Stimulated activated naive CD8-positive, alpha-beta T cell treated with anti-CD3 and anti-CD28 coated beads, Interleukin-15, amount 100 ng/mL, for 72 hours (primary cell): ENCODE results near the gene EPB41.

ENCODE experiments used
- ATAC-seq: fragments of 150-1000 bp; cut with Tn5 transposase; 2 replicates; pipeline ENCODE4 v1.10.0; 2021; ENCODE audit warnings: mild to moderate bottlenecking, moderate library complexity
- DNase-seq, 2 donors: peaks; one replicate each; pipeline ENCODE4 v3.0.0; 2021 to 2022
- H3K27ac Mint-ChIP-seq, 2 donors: one replicate each; pipeline ENCODE4 v1.8.0; 2022; ENCODE audit warnings: mild to moderate bottlenecking in 2 of 2, mixed read lengths in 2 of 2, moderate library complexity in 2 of 2
- H3K27me3 Mint-ChIP-seq: one replicate; pipeline ENCODE4 v1.8.0; 2022; ENCODE audit warnings: mixed read lengths
- H3K4me1 Mint-ChIP-seq: one replicate; pipeline ENCODE4 v1.8.0; 2022; ENCODE audit warnings: mild to moderate bottlenecking, mixed read lengths
- H3K4me3 Mint-ChIP-seq, 2 donors: one replicate each; pipeline ENCODE4 v1.8.0; 2022; ENCODE audit warnings: mild to moderate bottlenecking in 2 of 2, mixed read lengths in 2 of 2, moderate library complexity in 1 of 2
- H3K9me3 Mint-ChIP-seq, 2 donors: one replicate each; pipeline ENCODE4 v1.8.0; 2022; ENCODE audit warnings: mixed read lengths in 2 of 2

The EPB41 gene

DNA sequence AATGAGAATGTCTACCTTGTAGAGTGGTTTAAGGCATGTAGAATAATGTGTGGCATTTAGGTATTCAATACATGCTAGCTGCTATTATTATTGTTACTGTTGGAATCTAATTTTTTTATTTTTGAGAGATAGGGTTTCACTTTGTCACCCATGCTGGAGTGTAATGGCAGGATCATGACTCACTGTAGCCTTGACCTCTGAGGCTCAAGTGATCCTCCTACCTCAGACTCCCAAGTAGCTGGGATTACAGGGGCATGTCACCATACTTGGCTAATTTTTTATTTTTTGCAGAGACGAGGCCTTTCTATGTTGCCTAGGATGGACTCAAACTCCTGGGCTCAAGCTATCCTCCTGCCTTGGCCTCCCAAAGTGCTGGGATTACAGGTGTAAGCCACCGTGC, 61.9 kb downstream of the EPB41 start:
- Mint-ChIP-seq H3K4me3 (no peak overlapping the region), H3K27me3 (no peaks in the 10 kb centered on the region), H3K9me3 (no peaks in the 10 kb centered on the region), H3K27ac (no peak overlapping the region), H3K4me1 (peaks cover 87% of the 10 kb centered on the region)
- ATAC-seq (no peak), DNase-seq (no peak)

DNA sequence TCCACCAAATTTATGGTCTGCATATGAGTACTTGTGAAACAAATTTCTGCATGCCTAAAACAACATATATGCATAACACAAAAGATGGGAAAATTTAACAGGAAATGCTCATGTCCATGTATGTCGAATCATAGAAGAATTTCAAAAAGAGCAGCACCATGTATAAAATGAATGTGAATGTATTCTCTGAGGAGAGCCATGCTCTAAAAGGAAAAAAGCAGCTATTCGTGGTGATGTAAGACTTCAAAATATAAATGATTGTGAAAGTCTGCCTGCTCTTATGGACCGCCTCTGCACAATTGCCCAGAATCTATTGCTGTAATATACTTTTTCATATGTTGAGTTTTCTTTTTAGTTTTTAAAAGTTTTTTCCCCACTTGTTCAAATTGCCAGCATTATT, 66.8 kb downstream of the EPB41 start:
- DNase-seq, result no peak
- Mint-ChIP-seq H3K27ac (no peak overlapping the region), H3K4me1 (peaks cover 65% of the 10 kb centered on the region), H3K9me3 (peaks cover 0 to 4% of the 10 kb centered on the region in 2 donors), H3K27me3 (no peaks in the 10 kb centered on the region), H3K4me3 (no peak overlapping the region)
- ATAC-seq, result no peak

DNA sequence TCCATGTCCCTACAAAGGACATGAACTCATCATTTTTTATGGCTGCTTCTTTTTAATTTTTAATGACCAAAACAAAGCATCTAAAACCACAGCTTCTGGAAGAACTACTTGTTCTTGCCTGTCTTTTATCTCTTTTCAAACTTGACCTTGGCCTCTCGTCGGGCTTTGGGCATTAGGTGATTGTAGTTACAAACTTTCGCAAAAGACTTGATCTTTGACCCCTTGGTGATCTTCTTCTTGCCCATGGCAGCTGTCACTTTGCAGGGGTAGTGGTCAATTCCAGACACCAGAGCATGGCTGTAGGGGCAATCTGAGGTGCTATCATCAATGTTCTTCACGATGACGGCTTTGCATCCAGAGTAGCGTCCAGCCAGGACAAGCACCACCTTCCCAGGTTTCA, 67.8 kb downstream of the EPB41 start:
- no peak for DNase-seq
- H3K4me3 Mint-ChIP-seq, result no peak overlapping the region
- peaks cover 61% of the 10 kb centered on the region for H3K4me1 Mint-ChIP-seq

DNA sequence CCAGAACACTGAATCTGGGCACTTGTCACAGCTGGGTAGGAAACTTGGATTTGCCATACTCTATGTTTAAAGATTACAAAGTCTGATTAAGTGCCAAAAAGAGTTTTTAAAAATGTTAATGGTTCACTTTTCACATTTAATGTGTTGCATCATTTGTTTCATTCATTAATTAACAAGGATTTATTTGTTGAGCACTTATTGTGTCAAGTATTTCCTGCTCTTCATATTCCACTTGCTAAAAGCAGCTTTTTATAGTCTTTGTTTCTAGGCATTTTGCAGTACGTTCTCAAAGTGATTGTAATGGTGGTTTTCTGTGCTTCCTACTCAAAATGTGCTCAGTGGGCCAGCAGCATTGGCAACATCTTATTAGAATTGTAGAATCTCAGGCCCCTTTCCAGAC, 68.7 kb downstream of the EPB41 start:
- Mint-ChIP-seq H3K9me3 (peaks cover 0 to 4% of the 10 kb centered on the region in 2 donors), H3K27me3 (no peaks in the 10 kb centered on the region), H3K27ac (peak overlapping the region in 1 of 2 donors; percentile 52), H3K4me3 (no peak overlapping the region), H3K4me1 (peaks cover 52% of the 10 kb centered on the region)
- ATAC-seq (no peak), DNase-seq (no peak)

More for the DNA sequence above, 67.8 kb downstream of the EPB41 start:
- ATAC-seq, result no peak
- Mint-ChIP-seq H3K27ac (no peak overlapping the region), H3K9me3 (peaks cover 0 to 4% of the 10 kb centered on the region in 2 donors), H3K27me3 (no peaks in the 10 kb centered on the region)

DNA sequence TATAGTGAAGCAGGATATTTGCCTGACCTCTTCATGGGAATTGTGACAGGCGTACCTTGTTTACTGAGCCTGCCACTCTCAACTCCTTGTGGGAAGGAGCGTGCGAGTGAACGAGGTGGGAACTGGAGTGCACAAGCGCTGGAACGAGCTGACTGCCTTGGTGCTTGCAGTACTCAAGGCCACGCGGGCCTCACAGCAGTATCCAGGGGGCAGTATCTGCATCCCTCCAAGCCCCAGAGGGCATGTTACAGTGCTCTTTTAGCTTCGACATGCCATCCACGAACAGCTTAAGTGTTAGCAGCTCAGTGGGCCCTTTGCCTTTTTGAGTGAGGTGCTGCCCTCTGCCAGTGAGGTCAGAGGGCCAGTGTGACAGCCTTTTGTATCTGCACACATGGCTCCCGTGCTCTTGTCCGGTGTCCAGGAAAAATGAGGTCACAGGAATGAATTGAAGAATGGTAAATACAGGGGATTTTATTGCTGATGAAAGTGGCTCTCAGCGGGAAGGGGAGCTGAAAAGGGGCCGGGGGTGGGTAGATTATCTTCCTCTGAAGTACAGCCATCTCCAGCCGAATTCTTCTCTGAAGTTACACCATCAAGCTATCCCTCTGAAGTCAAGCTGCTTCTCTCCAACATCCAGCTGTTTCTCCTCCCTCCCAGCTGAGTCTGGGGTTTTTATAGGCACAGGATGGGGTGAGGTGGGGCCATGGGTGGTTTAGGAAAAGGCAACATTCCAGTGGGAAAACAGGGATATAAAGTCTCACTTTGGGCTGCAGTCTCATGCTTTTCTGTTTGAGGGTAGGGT, 69.3 kb downstream of the EPB41 start:
- Mint-ChIP-seq H3K9me3 (peaks cover 0 to 4% of the 10 kb centered on the region in 2 donors), H3K27ac (peak overlapping the region in 1 of 2 donors; percentile 64), H3K4me3 (no peak overlapping the region), H3K4me1 (peaks cover 45% of the 10 kb centered on the region), H3K27me3 (no peaks in the 10 kb centered on the region)
- ATAC-seq (no peak), DNase-seq (no peak)

DNA sequence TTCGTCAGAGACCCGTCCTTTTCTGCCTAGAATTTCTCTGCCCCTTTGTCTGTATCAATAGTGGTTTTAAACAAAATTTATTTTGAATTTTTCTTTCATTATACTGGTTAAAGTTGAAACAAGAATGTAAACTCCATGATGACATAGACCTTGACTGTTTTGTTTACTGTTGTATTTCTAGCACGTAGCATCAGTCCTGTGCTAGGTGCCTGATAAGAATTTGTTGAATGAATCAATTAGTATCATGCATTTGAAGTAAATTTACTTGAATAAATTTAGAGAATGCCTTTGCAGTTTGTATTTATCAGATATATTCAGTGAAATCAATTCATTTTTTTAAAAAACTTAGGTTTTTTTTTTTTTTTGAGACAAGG, 69.9 kb downstream of the EPB41 start:
- no peaks in the 10 kb centered on the region for H3K27me3 Mint-ChIP-seq
- H3K4me3 Mint-ChIP-seq, result no peak overlapping the region
- ATAC-seq, result no peak
- DNase-seq, result no peak
- H3K4me1 Mint-ChIP-seq, result peaks cover 42% of the 10 kb centered on the region
- H3K9me3 Mint-ChIP-seq, result peaks cover 0 to 4% of the 10 kb centered on the region in 2 donors
- H3K27ac Mint-ChIP-seq, result no peak overlapping the region

DNA sequence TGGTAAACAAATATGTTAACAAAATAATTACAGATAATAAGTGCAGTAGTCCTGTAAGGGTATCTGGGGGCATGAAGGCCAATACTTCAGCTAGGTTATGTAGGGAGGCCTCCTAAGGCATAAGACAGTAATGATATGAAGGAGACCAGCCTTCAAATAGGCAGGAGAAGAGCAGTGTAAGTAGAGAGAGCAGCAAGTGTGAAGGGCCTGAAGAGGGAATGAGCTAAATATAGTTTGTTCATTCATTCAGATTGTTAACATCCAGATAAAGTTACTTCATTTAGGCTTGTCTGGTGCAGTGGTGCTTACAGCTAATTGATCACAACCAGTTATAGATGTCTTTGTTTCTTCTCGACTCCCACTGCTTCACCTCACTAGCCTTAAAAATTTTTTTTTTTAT, 71.1 kb downstream of the EPB41 start:
- H3K4me3 Mint-ChIP-seq, result no peak overlapping the region
- H3K27ac Mint-ChIP-seq, result no peak overlapping the region
- ATAC-seq, result no peak
- H3K4me1 Mint-ChIP-seq, result peaks cover 35% of the 10 kb centered on the region
- no peak for DNase-seq
- peaks cover 0 to 4% of the 10 kb centered on the region in 2 donors for H3K9me3 Mint-ChIP-seq
- H3K27me3 Mint-ChIP-seq, result no peaks in the 10 kb centered on the region

DNA sequence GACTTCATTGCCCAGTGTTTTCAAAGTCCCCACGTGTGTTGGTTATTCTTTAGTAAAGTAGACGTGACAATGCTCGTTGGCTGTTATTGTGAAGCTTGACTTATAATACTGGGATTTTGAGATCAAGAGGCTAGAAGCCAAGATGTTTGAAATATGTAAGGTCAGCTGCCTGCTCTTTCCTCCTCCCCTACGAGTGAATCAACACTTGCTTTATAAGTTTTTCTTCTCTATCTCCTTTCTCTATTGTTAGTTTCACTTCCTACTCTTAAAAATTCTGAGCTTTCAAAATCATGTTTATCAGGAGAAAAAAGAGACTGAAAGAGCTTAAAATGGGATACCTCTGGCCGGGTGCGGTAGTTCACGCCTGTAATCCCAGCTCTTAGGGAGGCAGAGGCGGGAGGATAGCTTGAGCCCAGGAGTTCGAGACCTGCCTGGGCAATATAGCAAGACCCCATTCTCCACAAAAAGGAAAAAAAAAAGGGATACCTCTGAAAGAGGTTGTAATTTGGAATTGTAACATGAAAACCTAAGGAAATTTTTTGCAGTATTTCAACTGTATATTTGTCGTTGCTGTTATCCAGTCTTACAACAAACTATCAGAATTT, 72.0 kb downstream of the EPB41 start:
- peaks cover 27% of the 10 kb centered on the region for H3K4me1 Mint-ChIP-seq
- H3K4me3 Mint-ChIP-seq, result no peak overlapping the region
- peak overlapping the region in 1 of 2 donors; percentile 19 for H3K27ac Mint-ChIP-seq
- DNase-seq (no peak), ATAC-seq (no peak)
- no peaks in the 10 kb centered on the region for H3K27me3 Mint-ChIP-seq
- H3K9me3 Mint-ChIP-seq, result peaks cover 0 to 4% of the 10 kb centered on the region in 2 donors

DNA sequence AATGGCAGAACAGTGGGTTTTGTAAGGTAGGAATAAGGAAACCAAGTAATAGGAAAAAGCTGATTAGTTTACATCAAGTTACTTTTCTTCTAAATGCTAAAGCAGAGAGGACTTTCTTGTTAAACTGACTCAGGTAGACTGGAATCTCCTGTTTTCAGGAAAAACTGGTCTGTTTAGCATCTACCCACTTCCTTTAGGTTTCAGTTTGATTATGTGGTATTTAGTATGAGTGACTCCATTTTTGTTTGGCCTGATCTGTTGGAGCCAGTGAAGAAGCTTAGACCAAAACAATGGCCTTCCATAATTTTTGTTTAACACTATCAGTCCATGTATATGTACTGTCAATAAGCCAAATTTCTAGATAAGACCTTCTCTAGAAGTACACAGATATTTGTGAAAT, 88.4 kb downstream of the EPB41 start:
- H3K9me3 Mint-ChIP-seq, result no peaks in the 10 kb centered on the region
- peaks cover 19% of the 10 kb centered on the region for H3K4me1 Mint-ChIP-seq
- no peaks in the 10 kb centered on the region for H3K27me3 Mint-ChIP-seq
- H3K4me3 Mint-ChIP-seq, result no peak overlapping the region
- DNase-seq (no peak), ATAC-seq (no peak)
- H3K27ac Mint-ChIP-seq, result peak overlapping the region in 1 of 2 donors; percentile 19

DNA sequence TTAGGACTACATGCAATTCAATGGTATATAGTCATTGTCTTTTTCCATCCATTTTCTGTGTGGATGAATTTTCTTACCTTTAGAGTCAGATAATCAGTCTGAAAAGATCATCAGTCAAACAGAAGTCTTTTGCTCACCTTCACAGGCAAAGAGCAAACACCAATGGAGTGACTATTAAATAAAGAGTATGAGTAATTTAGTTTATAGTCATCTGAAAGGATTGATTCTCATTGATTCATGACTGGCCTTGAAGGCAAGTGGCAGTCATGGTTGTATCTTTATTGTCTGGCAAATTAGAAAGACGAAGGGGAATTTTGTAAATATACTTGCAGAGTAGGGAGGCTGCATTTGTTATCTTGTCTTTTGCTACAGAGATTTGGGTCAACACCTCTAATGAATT, 89.9 kb downstream of the EPB41 start:
- Mint-ChIP-seq H3K9me3 (no peaks in the 10 kb centered on the region), H3K27ac (peak overlapping the region in 1 of 2 donors; percentile 70), H3K27me3 (no peaks in the 10 kb centered on the region), H3K4me1 (peaks cover 31% of the 10 kb centered on the region), H3K4me3 (no peak overlapping the region)
- no peak for ATAC-seq
- no peak for DNase-seq

DNA sequence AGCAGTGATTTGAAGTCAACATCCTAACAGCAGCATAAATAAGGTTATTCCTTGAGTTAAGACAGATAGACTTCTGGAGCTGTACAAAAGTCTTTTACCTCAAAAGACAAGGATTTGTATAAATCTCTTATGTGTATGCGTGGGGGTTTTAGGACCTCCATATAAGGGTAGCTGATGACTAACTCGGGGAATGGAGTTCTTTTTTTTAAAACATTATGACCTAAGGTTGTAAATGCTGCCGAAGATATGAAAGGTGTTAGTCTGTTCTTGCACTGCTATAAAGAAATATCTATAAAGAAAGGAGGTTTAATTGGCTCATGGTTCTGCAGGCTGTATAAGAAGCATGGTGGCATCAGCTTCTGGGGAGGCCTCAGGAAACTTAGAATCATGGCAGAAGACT, 90.4 kb downstream of the EPB41 start:
- DNase-seq (no peak), ATAC-seq (no peak)
- H3K27me3 Mint-ChIP-seq, result no peaks in the 10 kb centered on the region
- H3K4me1 Mint-ChIP-seq, result peaks cover 31% of the 10 kb centered on the region
- H3K9me3 Mint-ChIP-seq, result no peaks in the 10 kb centered on the region
- no peak overlapping the region for H3K27ac Mint-ChIP-seq
- no peak overlapping the region for H3K4me3 Mint-ChIP-seq

DNA sequence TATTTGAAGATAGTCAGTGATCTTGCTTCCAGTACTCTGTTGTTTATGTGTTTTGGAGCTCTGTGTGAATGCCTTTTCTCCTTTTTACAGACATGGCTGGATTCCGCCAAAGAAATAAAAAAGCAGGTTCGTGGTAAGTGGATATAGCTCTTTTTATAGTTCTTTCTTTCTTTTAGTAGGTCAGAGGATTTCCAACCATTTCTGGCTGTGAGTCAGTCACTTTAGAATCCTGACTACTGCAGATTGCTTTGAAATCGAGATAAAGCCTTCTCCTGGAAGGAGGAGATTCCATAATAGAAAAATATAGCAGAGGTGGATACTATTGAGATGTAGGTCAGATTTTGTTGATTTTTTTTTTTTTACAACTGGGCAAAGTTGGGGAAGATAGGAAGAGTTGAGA, 97.4 kb downstream of the EPB41 start:
- no peaks in the 10 kb centered on the region for H3K9me3 Mint-ChIP-seq
- H3K4me1 Mint-ChIP-seq, result peaks cover 12% of the 10 kb centered on the region
- DNase-seq (no peak), ATAC-seq (no peak)
- peak overlapping the region in 1 of 2 donors; percentile 6 for H3K27ac Mint-ChIP-seq
- H3K4me3 Mint-ChIP-seq, result no peak overlapping the region
- H3K27me3 Mint-ChIP-seq, result no peaks in the 10 kb centered on the region

DNA sequence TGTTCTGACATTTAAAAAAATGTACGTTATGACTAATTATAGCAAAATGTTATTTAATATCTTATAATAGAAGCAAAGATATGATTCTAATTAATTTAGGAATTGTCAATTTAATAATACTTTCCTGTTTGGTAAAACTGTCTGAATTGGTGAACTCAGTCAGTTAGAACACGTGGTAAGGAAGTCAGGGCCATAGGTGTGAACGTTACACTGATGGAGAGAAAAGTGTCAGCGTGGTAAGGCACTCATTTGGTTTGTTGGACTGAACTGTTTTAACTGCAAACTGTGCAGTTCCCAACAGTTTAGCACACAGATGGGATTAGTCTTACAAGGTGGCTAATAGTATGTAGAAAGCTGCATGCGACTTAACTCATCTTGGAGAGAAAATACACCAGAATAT, 102.9 kb downstream of the EPB41 start:
- Mint-ChIP-seq H3K4me1 (no peaks in the 10 kb centered on the region), H3K4me3 (no peak overlapping the region), H3K27ac (no peak overlapping the region), H3K9me3 (no peaks in the 10 kb centered on the region), H3K27me3 (no peaks in the 10 kb centered on the region)
- ATAC-seq, result no peak
- no peak for DNase-seq

DNA sequence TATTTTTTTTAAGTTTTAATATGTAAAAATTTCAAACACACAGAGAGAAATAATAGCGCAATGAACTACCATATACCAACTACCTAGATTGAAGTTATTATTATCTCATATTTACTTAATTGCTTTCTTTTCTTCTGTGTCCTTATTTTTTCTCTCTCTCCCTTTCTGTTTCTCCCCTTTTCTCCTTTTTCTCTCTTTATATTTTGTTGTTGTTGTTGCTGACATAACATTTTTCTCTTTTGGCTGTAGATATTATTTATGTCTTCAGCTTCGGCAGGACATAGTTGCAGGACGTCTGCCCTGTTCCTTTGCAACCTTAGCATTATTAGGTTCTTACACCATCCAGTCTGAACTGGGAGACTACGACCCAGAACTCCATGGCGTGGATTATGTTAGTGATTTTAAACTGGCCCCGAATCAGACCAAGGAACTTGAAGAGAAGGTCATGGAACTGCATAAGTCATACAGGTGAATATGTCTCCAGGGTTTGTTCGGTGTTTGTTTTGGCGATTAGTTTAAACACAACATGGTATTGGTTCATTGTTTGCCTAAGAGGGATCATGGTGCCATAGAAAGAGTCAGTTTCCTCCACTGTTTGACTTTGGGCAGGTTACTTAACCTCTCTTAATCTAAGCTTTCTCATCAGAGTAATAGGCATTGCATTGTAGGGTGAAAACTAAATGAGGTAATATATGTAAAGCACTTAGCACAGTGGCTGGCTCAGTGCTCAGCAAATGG, 103.8 kb downstream of the EPB41 start:
- no peak for ATAC-seq
- no peaks in the 10 kb centered on the region for H3K4me1 Mint-ChIP-seq
- H3K27ac Mint-ChIP-seq, result no peak overlapping the region
- DNase-seq, result no peak
- H3K4me3 Mint-ChIP-seq, result no peak overlapping the region
- no peaks in the 10 kb centered on the region for H3K27me3 Mint-ChIP-seq
- no peaks in the 10 kb centered on the region for H3K9me3 Mint-ChIP-seq

DNA sequence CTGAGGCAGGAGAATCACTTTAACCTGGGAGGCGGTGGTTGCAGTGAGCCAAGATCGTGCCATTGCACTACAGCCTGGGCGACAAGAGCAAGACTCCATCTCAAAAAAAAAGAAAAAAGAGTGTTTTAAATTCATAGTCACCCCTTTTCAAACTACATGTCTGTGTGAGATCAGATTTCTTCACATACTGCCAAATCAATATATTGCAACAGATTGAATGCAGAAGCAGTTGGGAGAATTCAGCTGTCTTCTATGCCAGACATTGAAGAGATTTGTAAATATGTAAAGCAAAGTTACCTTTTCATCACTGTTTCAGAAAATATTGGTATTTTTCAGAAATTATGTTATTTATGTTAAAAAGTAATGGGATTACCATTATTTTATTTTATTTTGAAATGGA, 108.3 kb downstream of the EPB41 start:
- Mint-ChIP-seq H3K4me1 (peaks cover 5% of the 10 kb centered on the region), H3K27me3 (no peaks in the 10 kb centered on the region), H3K27ac (no peak overlapping the region), H3K9me3 (no peaks in the 10 kb centered on the region), H3K4me3 (no peak overlapping the region)
- ATAC-seq, result no peak
- DNase-seq, result no peak

DNA sequence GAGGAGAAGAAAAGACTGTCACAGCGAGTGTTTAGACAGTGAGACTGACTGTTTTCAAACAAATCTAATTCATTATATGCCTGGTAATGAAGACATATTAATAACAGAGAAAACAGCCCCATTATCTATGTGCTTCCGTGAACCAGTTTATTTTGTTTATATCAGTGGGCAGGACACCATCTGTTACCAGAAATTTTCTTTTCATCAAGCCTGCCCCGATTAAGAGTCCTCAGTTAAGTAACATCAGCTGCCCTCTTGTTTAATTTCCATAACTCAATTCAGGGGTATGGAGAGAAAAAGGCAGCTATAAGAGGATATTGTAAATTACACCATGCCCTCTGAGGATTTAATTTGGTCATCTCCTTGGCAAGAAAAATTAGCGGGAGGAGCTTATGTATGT, 115.3 kb downstream of the EPB41 start:
- DNase-seq (no peak), ATAC-seq (no peak)
- Mint-ChIP-seq H3K27me3 (no peaks in the 10 kb centered on the region), H3K4me1 (peaks cover 5% of the 10 kb centered on the region), H3K27ac (no peak overlapping the region), H3K9me3 (no peaks in the 10 kb centered on the region), H3K4me3 (no peak overlapping the region)
